Bronchial epithelial cell (primary cell): ENCODE measurements around the gene RAB11FIP4. TPM values are rescaled to one million over a fixed set of nuclear protein-coding genes. Genes with fewer than 3 reads are reported as not detected.

Source experiments
- DNase-seq: peaks from one replicate; pipeline ENCODE4 v3.0.0-alpha.2; 2010; ENCODE audit warnings: low read depth
- FAIRE-seq: peaks from 2 replicates; lab custom pipeline; 2011; peaks lifted over from hg19 to GRCh38; lab: Jason Lieb, UNC
- H3K27me3 ChIP-seq: 2 replicates; pipeline ENCODE4 v1.5.1; 2011; ENCODE audit warnings: low read length; ENCODE audit not compliant: control insufficient read depth, insufficient read depth
- H3K36me3 ChIP-seq: 2 replicates; pipeline ENCODE4 v1.5.1; 2011; ENCODE audit warnings: low read length; ENCODE audit not compliant: control insufficient read depth, insufficient read depth
- H3K4me3 ChIP-seq: 2 replicates; pipeline ENCODE4 v1.5.1; 2011; ENCODE audit warnings: mild to moderate bottlenecking, low read depth, low read length, control low read depth
- CTCF ChIP-seq: IDR thresholded peaks from 2 replicates; pipeline ENCODE4 v1.5.1; 2011; ENCODE audit warnings: mild to moderate bottlenecking, moderate library complexity, low read length, control low read depth, inconsistent platforms; ENCODE audit not compliant: insufficient read depth, severe bottlenecking
- total RNA-seq: library from RNA; depleted of rRNA; stranded (reverse); fragments of >200 nt; gene quantifications from 2 replicates; pipeline ENCODE4 v1.2.1, GENCODE V29; 2014

RAB11FIP4 gene
- total RNA-seq, 1 donor from 2014 or later = 17.6 TPM

DNA sequence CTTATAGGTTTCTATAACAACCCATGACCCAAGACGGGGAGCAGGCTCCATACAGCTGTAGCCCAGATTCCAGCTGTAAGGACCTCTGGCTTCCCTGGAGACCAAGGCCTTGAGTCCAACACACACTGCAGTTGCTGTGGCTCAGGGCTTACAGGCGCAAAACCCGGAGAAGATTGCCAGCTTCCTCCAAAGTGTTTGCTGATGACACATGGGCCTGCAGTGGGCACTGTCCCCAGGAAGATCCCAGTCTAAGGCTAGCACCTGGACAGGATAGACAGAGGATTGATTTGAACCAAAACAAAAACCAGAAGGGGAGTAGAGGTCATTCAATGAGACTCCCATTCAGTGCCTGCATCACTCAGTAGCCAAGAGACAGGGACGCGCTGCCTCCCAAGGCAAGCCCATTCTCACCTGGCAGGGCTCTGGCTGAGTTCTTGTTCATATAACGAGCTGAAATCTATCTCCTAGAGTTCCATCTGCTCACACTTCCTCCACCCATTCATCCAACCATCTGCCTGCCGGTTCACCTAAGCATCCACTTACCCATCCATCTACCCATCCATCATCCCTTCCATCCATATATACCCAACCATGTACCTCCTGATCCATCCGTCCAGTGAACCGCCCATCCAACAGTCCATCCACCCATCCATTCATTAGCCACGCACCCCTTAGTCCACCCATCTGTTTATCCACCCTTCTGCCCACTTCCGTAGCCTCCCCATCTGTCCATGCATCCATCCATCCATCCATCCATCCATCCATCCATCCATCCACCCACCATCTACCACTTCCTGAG is 10.2 kb downstream of the RAB11FIP4 start:
- FAIRE-seq (peak; percentile 75), DNase-seq (no peak)
- Histone ChIP-seq H3K27me3 (peaks cover 2% of the 10 kb centered on the region), H3K36me3 (no peaks in the 10 kb centered on the region), H3K4me3 (no peak overlapping the region)
- TF ChIP-seq CTCF = no peak

DNA sequence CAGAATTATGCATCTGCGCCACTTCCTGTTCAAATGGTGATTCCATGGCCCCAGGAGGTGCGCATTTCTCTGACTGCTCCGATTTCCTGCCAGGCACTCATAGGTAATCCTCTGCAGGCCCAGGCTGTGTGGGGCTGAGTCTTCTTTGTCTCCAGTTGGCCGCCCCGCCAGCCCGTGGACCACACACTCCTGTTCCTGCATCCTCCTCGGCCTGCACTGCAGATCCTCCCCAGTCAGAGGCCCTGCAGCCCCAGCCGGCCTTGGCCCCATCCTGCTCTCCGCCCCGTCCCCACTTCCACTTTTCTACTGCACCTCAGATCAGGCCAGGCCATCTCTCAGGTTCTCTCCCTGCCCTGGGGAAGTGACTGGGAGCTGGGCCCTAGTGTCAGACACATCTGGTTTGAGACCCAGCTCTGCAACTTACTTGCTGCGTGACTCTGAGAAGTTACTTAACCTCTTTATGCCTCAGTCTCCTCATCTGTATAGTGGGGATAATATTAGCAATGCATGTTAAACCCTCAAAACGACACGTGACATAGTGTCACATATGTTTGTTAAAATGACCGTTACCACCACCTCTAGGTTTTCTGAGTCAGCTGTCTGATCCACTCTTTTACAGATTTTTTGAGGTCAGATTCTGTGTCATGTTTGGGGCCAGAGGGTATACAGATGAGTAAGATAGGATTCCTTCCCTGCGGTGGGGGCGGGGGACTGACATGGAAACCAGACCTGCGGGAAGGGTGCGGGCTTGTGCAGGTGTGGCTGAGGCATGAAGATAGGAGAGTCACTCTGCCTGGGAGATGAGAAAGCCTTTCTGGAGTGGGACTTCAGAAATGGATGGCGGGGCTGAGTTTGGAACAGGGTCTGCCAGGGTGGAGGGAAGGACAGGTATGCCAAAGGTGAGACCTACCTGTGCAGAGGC is 12.8 kb downstream of the RAB11FIP4 start:
- FAIRE-seq = no peak
- Histone ChIP-seq H3K36me3 (no peaks in the 10 kb centered on the region), H3K4me3 (no peak overlapping the region), H3K27me3 (peaks cover 2% of the 10 kb centered on the region)
- no peak for TF ChIP-seq CTCF
- peak; percentile 20 for DNase-seq

- no peak for DNase-seq
- Histone ChIP-seq H3K27me3 (peaks cover 2% of the 10 kb centered on the region), H3K4me3 (no peak overlapping the region), H3K36me3 (no peaks in the 10 kb centered on the region)
- FAIRE-seq = no peak
- TF ChIP-seq CTCF = no peak
These were observed 14.5 kb downstream of the RAB11FIP4 start for GRCh38 chr17:31405890-31406371.

DNA sequence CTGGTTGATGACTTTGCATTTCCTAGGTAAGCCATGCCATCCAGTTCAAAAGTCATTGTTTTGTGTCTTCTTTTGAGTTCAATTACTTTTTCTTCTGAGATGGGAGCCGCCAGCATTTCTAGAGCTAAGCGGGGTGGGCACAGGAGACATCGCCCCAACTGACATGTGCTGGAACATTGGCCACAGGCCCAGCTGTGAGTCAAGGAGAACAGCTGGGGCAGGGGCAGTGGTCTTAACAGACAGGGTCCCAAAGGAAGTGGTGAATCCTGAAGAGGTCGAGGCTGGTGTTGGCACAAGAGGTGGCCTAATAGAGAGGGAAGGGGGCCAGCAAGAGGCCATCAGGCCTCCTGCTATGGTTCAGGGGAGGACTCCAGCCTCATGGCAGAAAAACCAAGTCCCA is 17.1 kb downstream of the RAB11FIP4 start:
- peaks cover 3% of the 10 kb centered on the region for H3K27me3 ChIP-seq
- no peak for FAIRE-seq
- TF ChIP-seq CTCF = no peak

GRCh38 chr17:31411707-31412285 is 20.3 kb downstream of the RAB11FIP4 start:
- FAIRE-seq = no peak
- DNase-seq = no peak
- TF ChIP-seq CTCF = no peak
- Histone ChIP-seq H3K4me3 (no peak overlapping the region), H3K27me3 (peaks cover 1% of the 10 kb centered on the region), H3K36me3 (no peaks in the 10 kb centered on the region)

More for the DNA sequence above, 17.1 kb downstream of the RAB11FIP4 start:
- no peak for DNase-seq
- no peaks in the 10 kb centered on the region for H3K36me3 ChIP-seq
- no peak overlapping the region for H3K4me3 ChIP-seq
